Thyroid gland (tissue), 4 donors: ENCODE data around the gene KCNMB2.

Experiments used
- CTCF ChIP-seq, 6 experiments: fragments of 200-600 bp in 3 of 6; fragments of 450-650 bp in 3 of 6; sonication (generic) in 3 of 6; IDR thresholded peaks; one replicate each; pipeline ENCODE4 v1.5.1; 2016 to 2019; ENCODE audit warnings: antibody characterized with exemption in 6 of 6, mild to moderate bottlenecking in 2 of 6, inconsistent platforms in 1 of 6, moderate library complexity in 1 of 6
- POLR2A ChIP-seq, 2 donors: fragments of 450-650 bp; IDR thresholded peaks; one replicate each; pipeline ENCODE4 v1.6.1; 2017; ENCODE audit warnings: antibody characterized with exemption in 2 of 2, mild to moderate bottlenecking in 2 of 2, moderate library complexity in 1 of 2

DNA sequence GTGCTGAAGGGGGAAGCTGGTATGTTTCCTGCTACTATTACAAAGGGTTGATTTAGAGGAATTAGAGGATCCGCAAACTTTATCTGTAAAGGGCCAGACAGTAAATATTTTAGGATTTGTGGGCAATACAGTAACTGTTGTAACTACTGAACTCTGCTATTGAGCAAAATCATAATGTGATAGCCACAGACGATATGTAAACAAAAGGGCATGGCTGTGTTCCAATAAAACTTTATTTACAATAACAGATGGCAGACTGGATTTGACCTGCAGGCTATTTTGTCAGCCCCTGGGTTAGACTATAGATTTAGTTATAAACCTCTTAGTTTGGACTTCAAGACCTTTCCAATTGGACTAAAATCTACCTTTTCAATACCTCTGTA lies 27.8 kb upstream of the KCNMB2 start:
- TF ChIP-seq POLR2A (IDR thresholded peaks at IDR 0.05) (no peak), CTCF (IDR thresholded peaks at IDR 0.05) (no peak)
